DND-41 (cell line): ENCODE results near the gene KIF1A.

ENCODE experiments used
- ATAC-seq: fragments of 200-7000 bp; cut with Tn5 transposase; 3 replicates; pipeline ENCODE4 v1.9.1; 2021; ENCODE audit warnings: low read depth; ENCODE audit not compliant: insufficient read depth
- DNase-seq: peaks from one replicate; pipeline ENCODE4 v3.0.0-alpha.2; 2020
- H2AFZ ChIP-seq: 2 replicates; pipeline ENCODE4 v1.6.0; 2012; ENCODE audit warnings: low read depth, low read length
- H3K27ac ChIP-seq: 2 replicates; pipeline ENCODE4 v1.5.1; 2012; ENCODE audit warnings: low read length, inconsistent platforms
- H3K27me3 ChIP-seq: fragments of 200-600 bp; sonication (generic); 2 replicates; pipeline ENCODE4 v1.6.0; 2012; ENCODE audit warnings: low read length, mild to moderate bottlenecking, inconsistent platforms; ENCODE audit not compliant: insufficient read depth, poor library complexity
- H3K36me3 ChIP-seq: 2 replicates; pipeline ENCODE4 v1.5.1; 2012; ENCODE audit warnings: low read length, inconsistent platforms; ENCODE audit not compliant: insufficient read depth
- H3K4me1 ChIP-seq: 2 replicates; pipeline ENCODE4 v1.5.1; 2012; ENCODE audit warnings: mild to moderate bottlenecking, low read length; ENCODE audit not compliant: insufficient read depth
- H3K4me2 ChIP-seq: 2 replicates; pipeline ENCODE4 v1.6.0; 2012; ENCODE audit warnings: mild to moderate bottlenecking, moderate library complexity, low read length, inconsistent platforms; ENCODE audit not compliant: insufficient read depth
- H3K4me3 ChIP-seq, 2 experiments: fragments of 200-600 bp in 1 of 2; shearing (Covaris generic) in 1 of 2; 2 replicates each; pipeline ENCODE4 v1.5.1; 2012 to 2016; ENCODE audit warnings: inconsistent platforms in 2 of 2, low read length in 2 of 2, mild to moderate bottlenecking in 2 of 2, low read depth in 1 of 2, moderate library complexity in 1 of 2
- H3K79me2 ChIP-seq: 2 replicates; pipeline ENCODE4 v1.6.0; 2012; ENCODE audit warnings: low read length, inconsistent platforms; ENCODE audit not compliant: insufficient read depth
- H3K9ac ChIP-seq: 2 replicates; pipeline ENCODE4 v1.6.0; 2012; ENCODE audit warnings: low read depth, mild to moderate bottlenecking, inconsistent platforms, low read length, moderate library complexity
- H3K9me3 ChIP-seq: 2 replicates; pipeline ENCODE4 v1.5.1; 2012; ENCODE audit warnings: low read length, moderate library complexity, mild to moderate bottlenecking, inconsistent platforms; ENCODE audit not compliant: insufficient read depth, severe bottlenecking
- H4K20me1 ChIP-seq: 2 replicates; pipeline ENCODE4 v1.6.0; 2012; ENCODE audit warnings: low read length; ENCODE audit not compliant: insufficient read depth
- EZH2 ChIP-seq: IDR thresholded peaks from 3 replicates; pipeline ENCODE4 v1.6.1; 2012; ENCODE audit warnings: borderline replicate concordance, low read depth, mild to moderate bottlenecking, moderate library complexity, low read length, inconsistent platforms; ENCODE audit not compliant: severe bottlenecking
- TF ChIP-seq, protein P1 (sequence below): IDR thresholded peaks from 2 replicates; pipeline ENCODE4 v1.5.1; 2012; ENCODE audit warnings: borderline replicate concordance, low read length, moderate library complexity, mild to moderate bottlenecking; ENCODE audit not compliant: poor library complexity, severe bottlenecking; ENCODE audit errors: extremely low read depth

KIF1A gene

DNA sequence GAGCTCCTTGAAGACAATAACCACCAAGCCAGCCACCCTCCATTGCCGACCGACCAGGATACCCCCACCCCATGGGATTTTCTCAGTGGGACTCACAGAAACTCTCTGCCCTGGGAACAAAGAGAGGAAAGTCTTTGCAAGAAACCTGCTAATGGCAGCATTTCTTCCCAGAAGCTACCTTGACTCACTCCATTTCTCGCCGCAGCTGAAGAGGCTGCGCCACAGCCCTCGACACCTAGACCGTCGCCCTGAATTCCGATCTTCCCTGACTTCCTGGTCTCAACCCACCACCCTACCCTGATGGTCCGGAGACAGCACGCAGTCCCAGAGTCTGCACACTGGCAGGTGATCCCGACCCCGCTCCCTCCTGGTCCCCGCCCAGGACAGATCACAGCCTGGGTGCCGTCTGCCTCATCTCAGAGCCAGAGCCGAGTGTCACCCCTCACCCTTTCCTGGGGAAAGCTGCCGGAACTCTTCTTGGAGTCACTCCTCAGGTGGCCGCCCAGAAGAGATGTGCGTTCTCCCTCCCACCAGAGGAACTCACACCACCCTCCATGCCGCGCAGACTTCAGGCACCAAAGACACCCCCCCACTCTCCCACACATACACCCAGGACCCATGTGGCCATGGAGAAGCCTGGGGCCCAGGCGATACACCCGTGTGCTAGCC is 103.8 kb downstream of the KIF1A start:
- no peak overlapping the region for H2AFZ ChIP-seq
- no peak for DNase-seq
- no peaks in the 10 kb centered on the region for H3K36me3 ChIP-seq
- no peak for ATAC-seq
- H3K4me3 ChIP-seq, result no peak overlapping the region
- no peak overlapping the region for H3K4me2 ChIP-seq
- H3K9ac ChIP-seq, result no peak overlapping the region
- H3K27me3 ChIP-seq, result no peaks in the 10 kb centered on the region
- no peak overlapping the region for H3K27ac ChIP-seq
- H3K9me3 ChIP-seq, result no peaks in the 10 kb centered on the region
- H3K4me1 ChIP-seq, result no peaks in the 10 kb centered on the region
- peaks cover 14% of the 10 kb centered on the region for H4K20me1 ChIP-seq
- no peak for TF ChIP-seq EZH2
- TF ChIP-seq, protein P1, sequence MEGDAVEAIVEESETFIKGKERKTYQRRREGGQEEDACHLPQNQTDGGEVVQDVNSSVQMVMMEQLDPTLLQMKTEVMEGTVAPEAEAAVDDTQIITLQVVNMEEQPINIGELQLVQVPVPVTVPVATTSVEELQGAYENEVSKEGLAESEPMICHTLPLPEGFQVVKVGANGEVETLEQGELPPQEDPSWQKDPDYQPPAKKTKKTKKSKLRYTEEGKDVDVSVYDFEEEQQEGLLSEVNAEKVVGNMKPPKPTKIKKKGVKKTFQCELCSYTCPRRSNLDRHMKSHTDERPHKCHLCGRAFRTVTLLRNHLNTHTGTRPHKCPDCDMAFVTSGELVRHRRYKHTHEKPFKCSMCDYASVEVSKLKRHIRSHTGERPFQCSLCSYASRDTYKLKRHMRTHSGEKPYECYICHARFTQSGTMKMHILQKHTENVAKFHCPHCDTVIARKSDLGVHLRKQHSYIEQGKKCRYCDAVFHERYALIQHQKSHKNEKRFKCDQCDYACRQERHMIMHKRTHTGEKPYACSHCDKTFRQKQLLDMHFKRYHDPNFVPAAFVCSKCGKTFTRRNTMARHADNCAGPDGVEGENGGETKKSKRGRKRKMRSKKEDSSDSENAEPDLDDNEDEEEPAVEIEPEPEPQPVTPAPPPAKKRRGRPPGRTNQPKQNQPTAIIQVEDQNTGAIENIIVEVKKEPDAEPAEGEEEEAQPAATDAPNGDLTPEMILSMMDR, result no peak
- no peaks in the 10 kb centered on the region for H3K79me2 ChIP-seq

DNA sequence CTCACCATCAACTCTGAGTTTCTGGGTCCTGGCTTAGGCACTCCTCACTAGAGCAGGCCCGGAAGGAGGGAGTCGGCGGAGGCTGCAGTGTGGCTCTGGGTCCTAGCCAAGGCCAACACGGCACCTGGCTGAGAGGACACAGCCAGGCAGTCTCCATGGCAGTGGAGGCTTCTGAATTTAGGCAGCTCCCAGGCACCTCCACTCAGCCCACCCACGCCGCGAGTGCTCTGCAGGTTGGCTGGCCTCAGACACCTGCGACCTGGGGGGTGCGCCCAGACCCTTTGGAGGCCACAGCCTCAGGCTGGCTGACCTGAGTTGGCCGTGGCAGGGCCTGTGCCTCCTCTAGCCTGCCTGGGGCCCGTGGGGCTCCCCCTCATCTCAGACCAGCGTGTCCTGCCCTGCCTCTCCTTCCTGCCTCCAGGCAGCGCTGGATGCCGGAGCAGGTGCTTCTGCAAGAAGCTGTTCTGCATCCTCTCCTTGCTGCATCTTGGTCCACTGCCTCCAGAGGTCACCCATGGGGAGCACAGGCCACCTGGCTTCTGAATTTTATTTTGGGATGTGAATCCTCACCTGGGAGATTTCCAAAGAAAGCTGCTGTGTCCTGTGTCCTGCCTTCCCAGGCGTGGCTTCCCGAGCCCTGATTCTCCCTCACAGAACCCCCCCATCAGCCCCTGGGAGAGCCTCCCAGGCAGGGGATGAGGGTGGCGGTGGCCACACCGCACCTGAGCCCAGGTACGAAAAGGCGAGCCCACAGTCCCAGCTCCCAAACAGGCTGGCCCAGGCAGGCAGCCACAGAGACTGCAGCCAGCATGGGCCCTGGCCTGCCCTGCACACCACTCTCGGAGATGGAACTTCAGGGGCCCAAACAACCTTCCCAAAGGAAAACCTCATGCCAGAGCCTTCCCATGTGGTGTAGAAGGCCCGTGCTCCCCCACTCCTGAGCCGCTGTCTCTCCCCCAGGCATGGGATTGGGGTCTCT is 105.0 kb downstream of the KIF1A start:
- Histone ChIP-seq H3K4me1 (no peaks in the 10 kb centered on the region), H4K20me1 (peaks cover 12% of the 10 kb centered on the region), H3K9ac (no peak overlapping the region), H3K27ac (no peak overlapping the region), H3K79me2 (no peaks in the 10 kb centered on the region), H3K4me3 (no peak overlapping the region), H2AFZ (no peak overlapping the region), H3K4me2 (no peak overlapping the region), H3K9me3 (no peaks in the 10 kb centered on the region), H3K36me3 (no peaks in the 10 kb centered on the region), H3K27me3 (no peaks in the 10 kb centered on the region)
- no peak for ATAC-seq
- TF ChIP-seq, protein P1, result no peak
- no peak for TF ChIP-seq EZH2
- no peak for DNase-seq

DNA sequence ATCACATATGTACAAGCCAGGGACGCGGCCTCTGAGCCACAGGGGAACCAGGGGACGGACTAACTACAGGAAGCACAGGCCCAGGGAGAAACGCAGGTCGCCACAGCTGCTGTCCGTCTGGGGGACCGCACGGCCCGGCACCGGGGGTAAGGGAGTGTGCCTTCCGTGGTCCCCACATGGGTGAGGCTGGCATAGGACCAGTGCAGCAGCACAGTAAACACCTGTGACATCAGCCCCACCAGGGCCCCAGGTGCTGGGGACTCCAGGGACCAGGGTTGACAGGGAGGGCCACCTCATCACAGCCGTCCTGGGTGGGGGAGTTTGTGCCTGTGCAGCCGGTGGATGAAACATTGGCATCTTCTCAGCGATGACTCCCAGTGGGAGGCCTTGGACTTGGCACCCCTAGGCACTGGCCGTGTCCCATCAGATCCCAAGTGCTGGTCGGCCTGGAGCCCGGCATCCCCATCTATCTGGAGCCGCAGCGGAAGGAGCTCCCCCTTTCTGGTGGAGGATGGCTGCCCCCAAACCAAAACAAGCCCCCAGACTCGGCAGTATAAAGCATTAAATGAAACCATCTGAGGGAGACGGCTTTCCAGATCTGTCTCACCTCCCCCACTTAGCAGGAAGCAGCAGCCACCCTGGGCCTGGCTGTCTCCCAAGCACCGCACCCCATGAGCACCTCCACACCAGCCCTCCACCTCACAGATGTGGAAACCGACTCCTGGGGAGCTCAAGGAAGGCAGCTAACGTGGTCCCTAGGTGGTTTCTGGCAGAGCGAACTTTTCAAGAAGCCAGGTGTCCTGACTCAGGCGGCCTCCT is 105.9 kb downstream of the KIF1A start:
- H3K4me2 ChIP-seq, result no peak overlapping the region
- H3K4me1 ChIP-seq, result no peaks in the 10 kb centered on the region
- H2AFZ ChIP-seq, result no peak overlapping the region
- no peaks in the 10 kb centered on the region for H3K79me2 ChIP-seq
- DNase-seq, result no peak
- H3K27me3 ChIP-seq, result no peaks in the 10 kb centered on the region
- peaks cover 12% of the 10 kb centered on the region for H4K20me1 ChIP-seq
- no peak overlapping the region for H3K4me3 ChIP-seq
- H3K9me3 ChIP-seq, result no peaks in the 10 kb centered on the region
- no peak overlapping the region for H3K27ac ChIP-seq
- TF ChIP-seq, protein P1, result no peak
- TF ChIP-seq EZH2, result no peak
- no peak for ATAC-seq
- H3K36me3 ChIP-seq, result no peaks in the 10 kb centered on the region
- no peak overlapping the region for H3K9ac ChIP-seq
